Parathyroid adenoma (tissue), 2 donors: ENCODE measurements around the gene CAMK2B.

ENCODE experiments used
- H2AFZ ChIP-seq: fragments of 300-600 bp; sonication (generic); one replicate; pipeline ENCODE4 v1.7.0; 2017; ENCODE audit warnings: antibody characterized with exemption, mild to moderate bottlenecking
- H3K27ac ChIP-seq: fragments of 300-600 bp; sonication (generic); one replicate; pipeline ENCODE4 v1.7.0; 2017
- H3K27me3 ChIP-seq: fragments of 300-600 bp; sonication (generic); one replicate; pipeline ENCODE4 v1.7.0; 2017; ENCODE audit warnings: low read length; ENCODE audit not compliant: control insufficient read depth, insufficient read depth
- H3K36me3 ChIP-seq: fragments of 300-600 bp; sonication (generic); one replicate; pipeline ENCODE4 v1.7.0; 2017; ENCODE audit warnings: low read length; ENCODE audit not compliant: control insufficient read depth, insufficient read depth
- H3K4me1 ChIP-seq: fragments of 300-600 bp; sonication (generic); one replicate; pipeline ENCODE4 v1.7.0; 2017; ENCODE audit warnings: control low read depth
- H3K4me2 ChIP-seq: fragments of 300-600 bp; sonication (generic); one replicate; pipeline ENCODE4 v1.7.0; 2017; ENCODE audit warnings: low read length
- H3K4me3 ChIP-seq: fragments of 300-600 bp; sonication (generic); one replicate; pipeline ENCODE4 v1.7.0; 2017; ENCODE audit warnings: low read depth, low read length
- H3K79me2 ChIP-seq: fragments of 300-600 bp; sonication (generic); one replicate; pipeline ENCODE4 v1.7.0; 2017; ENCODE audit warnings: control low read depth
- H3K9ac ChIP-seq: fragments of 300-600 bp; sonication (generic); one replicate; pipeline ENCODE4 v1.7.0; 2017; ENCODE audit warnings: mild to moderate bottlenecking
- H3K9me3 ChIP-seq: fragments of 300-600 bp; sonication (generic); one replicate; pipeline ENCODE4 v1.7.0; 2017; ENCODE audit warnings: low read length; ENCODE audit not compliant: control insufficient read depth
- TF ChIP-seq, protein P1 (sequence below): fragments of 300-600 bp; sonication (generic); IDR thresholded peaks from one replicate; pipeline ENCODE4 v1.7.0; 2017; ENCODE audit warnings: antibody characterized with exemption, mild to moderate bottlenecking
- donor health status: primary hyperparathyroidism.

CAMK2B gene

DNA sequence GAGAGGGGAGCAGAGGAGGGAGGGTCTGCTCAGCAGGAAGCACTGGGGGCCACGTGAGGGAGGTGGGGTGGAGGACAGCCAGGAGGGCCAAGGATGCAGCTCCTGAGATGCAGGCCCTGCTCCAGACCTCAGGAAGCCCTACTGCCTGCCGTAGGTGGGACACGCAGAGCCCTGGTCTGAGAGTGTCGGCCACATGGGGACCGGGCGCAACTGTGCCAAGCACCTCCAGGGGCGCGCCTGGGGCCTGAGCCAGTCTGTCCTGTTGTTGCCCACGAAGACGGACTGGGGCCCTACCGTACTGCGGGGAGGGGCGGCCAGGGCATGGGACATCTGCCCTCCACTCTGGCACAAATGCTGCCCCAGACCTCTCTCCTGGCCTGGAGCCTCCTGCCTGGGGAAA lies 93.0 kb downstream of the CAMK2B start:
- no peak overlapping the region for H2AFZ ChIP-seq
- H3K9me3 ChIP-seq = no peaks in the 10 kb centered on the region
- no peak overlapping the region for H3K4me2 ChIP-seq
- H3K9ac ChIP-seq = no peak overlapping the region
- H3K4me3 ChIP-seq = no peak overlapping the region
- TF ChIP-seq, protein P1, sequence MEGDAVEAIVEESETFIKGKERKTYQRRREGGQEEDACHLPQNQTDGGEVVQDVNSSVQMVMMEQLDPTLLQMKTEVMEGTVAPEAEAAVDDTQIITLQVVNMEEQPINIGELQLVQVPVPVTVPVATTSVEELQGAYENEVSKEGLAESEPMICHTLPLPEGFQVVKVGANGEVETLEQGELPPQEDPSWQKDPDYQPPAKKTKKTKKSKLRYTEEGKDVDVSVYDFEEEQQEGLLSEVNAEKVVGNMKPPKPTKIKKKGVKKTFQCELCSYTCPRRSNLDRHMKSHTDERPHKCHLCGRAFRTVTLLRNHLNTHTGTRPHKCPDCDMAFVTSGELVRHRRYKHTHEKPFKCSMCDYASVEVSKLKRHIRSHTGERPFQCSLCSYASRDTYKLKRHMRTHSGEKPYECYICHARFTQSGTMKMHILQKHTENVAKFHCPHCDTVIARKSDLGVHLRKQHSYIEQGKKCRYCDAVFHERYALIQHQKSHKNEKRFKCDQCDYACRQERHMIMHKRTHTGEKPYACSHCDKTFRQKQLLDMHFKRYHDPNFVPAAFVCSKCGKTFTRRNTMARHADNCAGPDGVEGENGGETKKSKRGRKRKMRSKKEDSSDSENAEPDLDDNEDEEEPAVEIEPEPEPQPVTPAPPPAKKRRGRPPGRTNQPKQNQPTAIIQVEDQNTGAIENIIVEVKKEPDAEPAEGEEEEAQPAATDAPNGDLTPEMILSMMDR = no peak
- no peak overlapping the region for H3K27ac ChIP-seq
- H3K27me3 ChIP-seq = no peaks in the 10 kb centered on the region
- H3K36me3 ChIP-seq = no peaks in the 10 kb centered on the region
- no peaks in the 10 kb centered on the region for H3K79me2 ChIP-seq
- no peaks in the 10 kb centered on the region for H3K4me1 ChIP-seq

DNA sequence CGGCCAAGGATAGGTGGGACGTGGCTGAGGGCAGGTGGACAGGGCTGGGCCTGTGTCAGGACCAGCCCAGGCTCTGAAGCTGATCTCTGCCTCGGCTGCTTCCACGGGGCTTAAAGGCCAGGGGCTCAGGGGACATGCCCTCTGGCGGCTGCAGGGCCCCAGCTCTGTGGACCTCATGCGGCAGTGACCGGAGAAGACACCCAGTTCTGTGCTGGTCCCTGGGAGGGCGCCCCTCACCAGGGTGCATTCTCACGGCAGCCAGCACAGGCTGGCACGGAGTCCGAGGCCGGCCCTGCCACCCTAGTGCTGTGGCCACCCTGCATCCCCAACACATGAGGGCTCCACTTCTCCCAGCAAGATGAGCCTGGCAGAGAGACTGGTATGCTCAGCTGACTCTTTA lies 94.3 kb downstream of the CAMK2B start:
- Histone ChIP-seq H2AFZ (no peak overlapping the region), H3K79me2 (no peaks in the 10 kb centered on the region), H3K36me3 (no peaks in the 10 kb centered on the region), H3K4me1 (no peaks in the 10 kb centered on the region), H3K27ac (no peak overlapping the region), H3K27me3 (no peaks in the 10 kb centered on the region), H3K9ac (no peak overlapping the region), H3K9me3 (no peaks in the 10 kb centered on the region), H3K4me3 (no peak overlapping the region), H3K4me2 (no peak overlapping the region)
- TF ChIP-seq, protein P1 = no peak

DNA sequence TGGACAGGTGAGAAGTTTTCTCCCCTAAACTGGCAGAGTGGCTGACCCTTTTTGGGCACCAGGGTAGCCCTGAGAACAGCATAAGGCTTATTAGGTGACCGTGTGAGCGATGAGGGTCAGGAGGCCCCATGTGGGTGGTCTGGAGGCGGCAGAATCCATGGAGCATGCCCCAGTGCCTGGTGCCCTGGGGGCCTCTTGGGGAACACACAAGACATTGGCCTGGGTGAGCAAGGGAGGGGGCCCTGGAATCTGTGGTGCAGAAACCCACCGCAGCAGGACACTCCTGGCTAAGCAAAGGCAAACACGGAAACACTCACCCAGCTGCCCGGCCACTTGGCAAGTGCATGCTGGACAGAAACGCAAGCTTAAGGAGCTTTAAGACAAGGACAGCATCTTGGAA lies 95.1 kb downstream of the CAMK2B start:
- Histone ChIP-seq H3K9me3 (no peaks in the 10 kb centered on the region), H3K4me1 (no peaks in the 10 kb centered on the region), H3K27me3 (no peaks in the 10 kb centered on the region), H2AFZ (no peak overlapping the region), H3K9ac (no peak overlapping the region), H3K27ac (no peak overlapping the region), H3K36me3 (no peaks in the 10 kb centered on the region), H3K4me3 (no peak overlapping the region), H3K4me2 (no peak overlapping the region), H3K79me2 (no peaks in the 10 kb centered on the region)
- TF ChIP-seq, protein P1 = no peak

DNA sequence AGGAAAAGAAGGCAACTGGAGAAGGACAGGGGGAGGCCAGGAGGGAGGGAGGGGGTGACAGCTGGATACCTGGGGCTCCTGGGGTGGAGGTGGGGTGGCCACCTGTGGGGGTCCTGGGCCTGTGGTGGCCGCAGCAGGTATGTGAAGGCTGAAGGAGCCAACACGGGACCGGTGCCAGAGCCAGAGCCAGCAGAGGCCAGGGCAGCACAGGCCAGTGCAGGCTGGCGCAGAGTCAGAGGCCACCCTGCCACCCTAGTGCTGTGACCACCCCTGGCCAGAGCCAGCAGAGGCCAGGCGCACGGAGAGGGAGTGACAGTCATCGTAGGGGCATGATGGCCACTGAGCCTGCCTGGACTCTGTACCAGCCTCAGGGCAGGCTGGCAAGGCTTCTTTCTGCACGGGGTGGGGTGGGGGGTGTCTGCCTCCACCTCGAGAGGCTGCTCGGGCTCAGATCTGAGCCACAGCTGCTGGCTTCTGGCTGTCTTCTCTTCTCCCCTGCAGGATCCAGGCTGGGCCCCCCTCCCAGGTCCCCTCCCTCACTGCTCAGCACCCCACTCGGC lies 95.8 kb downstream of the CAMK2B start:
- Histone ChIP-seq H3K4me1 (no peaks in the 10 kb centered on the region), H2AFZ (no peak overlapping the region), H3K9me3 (no peaks in the 10 kb centered on the region), H3K4me3 (no peak overlapping the region), H3K36me3 (no peaks in the 10 kb centered on the region), H3K9ac (no peak overlapping the region), H3K79me2 (no peaks in the 10 kb centered on the region), H3K27me3 (no peaks in the 10 kb centered on the region), H3K4me2 (no peak overlapping the region), H3K27ac (no peak overlapping the region)
- TF ChIP-seq, protein P1 = no peak

DNA sequence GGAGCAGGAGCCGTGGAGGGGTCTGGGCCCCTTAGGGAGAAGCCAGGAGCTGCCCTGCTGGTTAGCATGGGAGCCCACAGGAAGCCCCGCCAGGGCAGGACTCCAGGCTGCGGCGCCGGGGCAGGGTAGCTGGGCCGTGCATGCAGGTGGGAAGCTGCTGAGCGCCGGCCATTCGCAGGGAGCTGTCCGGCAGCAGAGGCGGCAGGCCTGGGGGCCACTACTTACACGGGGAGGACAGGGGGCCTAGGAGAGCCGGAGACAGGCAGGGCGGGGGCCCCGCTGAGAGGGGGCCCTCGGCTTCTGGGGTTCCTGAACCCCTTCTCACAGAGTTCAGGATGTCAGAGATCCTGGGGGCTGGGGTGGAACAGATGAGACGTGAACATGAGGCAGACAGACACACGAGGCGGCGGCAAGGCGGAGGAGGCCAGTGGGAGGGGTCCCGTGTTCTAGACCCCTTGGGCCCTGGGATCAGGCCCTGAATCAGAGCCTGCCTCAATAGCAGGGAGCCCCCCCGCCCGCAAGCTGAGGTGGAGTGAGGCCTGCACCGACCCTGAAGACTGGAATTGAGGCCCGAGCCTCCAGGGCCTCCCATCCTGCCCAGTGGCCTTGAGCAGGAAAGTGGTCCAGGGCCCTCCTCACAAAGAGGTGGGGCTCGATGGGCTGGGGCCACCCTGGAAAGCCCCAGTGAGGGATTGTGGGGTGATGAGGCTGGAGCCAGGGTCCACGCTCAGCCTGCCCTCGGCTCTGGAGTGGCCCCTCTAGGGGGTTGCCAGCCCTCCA lies 96.6 kb downstream of the CAMK2B start:
- no peak overlapping the region for H3K9ac ChIP-seq
- no peak overlapping the region for H3K4me3 ChIP-seq
- no peak overlapping the region for H3K4me2 ChIP-seq
- no peaks in the 10 kb centered on the region for H3K36me3 ChIP-seq
- H3K27me3 ChIP-seq = no peaks in the 10 kb centered on the region
- no peaks in the 10 kb centered on the region for H3K79me2 ChIP-seq
- TF ChIP-seq, protein P1 = no peak
- no peak overlapping the region for H2AFZ ChIP-seq
- no peaks in the 10 kb centered on the region for H3K4me1 ChIP-seq
- no peaks in the 10 kb centered on the region for H3K9me3 ChIP-seq
- H3K27ac ChIP-seq = no peak overlapping the region
